H1 (cell line): ENCODE results near the gene EPHB6. TPM values are rescaled to one million over a fixed set of nuclear protein-coding genes. Genes with fewer than 3 reads are reported as not detected.
A peak's percentile ranks its signal among the peaks of the same experiment; 100 is the strongest.

ENCODE experiments used
- CTCF ChIA-PET: fragments of 300-600 bp; sonication (Branson Sonifier 250); formaldehyde crosslinking; loops from one replicate; lab custom pipeline; 2021; ENCODE audit not compliant: partially characterized antibody; lab: Charles Lee
- POLR2A ChIA-PET: fragments of 300-600 bp; sonication (Branson Sonifier 250); formaldehyde crosslinking; loops from one replicate; lab custom pipeline; 2021; ENCODE audit warnings: inconsistent platforms; ENCODE audit not compliant: partially characterized antibody; lab: Charles Lee
- DNase-seq, 2 experiments: peaks; one replicate each; pipeline versions ENCODE4 v3.0.0 to v3.0.0-alpha.2; 2010 to 2022; ENCODE audit warnings: low spot score in 2 of 2, low read depth in 1 of 2, mixed read lengths in 1 of 2
- FAIRE-seq: peaks from 2 replicates; lab custom pipeline; 2011; peaks lifted over from hg19 to GRCh38; lab: Jason Lieb, UNC
- H2AFZ ChIP-seq: 2 replicates; pipeline ENCODE4 v1.8.1; 2012; ENCODE audit warnings: low read length, inconsistent platforms
- H2AK5ac ChIP-seq: 2 replicates; pipeline ENCODE4 v1.6.1; 2013; ENCODE audit warnings: low read depth, low read length
- H2BK120ac ChIP-seq: replicated peaks from 2 replicates; pipeline ENCODE3; 2013; ENCODE audit warnings: low read depth, low read length, inconsistent platforms
- H2BK12ac ChIP-seq: 2 replicates; pipeline ENCODE4 v1.6.1; 2013; ENCODE audit warnings: low read depth, low read length
- H2BK15ac ChIP-seq: 2 replicates; pipeline ENCODE4 v1.6.1; 2013; ENCODE audit warnings: low read length
- H2BK20ac ChIP-seq: 2 replicates; pipeline ENCODE4 v1.6.1; 2013; ENCODE audit warnings: low read length
- H2BK5ac ChIP-seq: 2 replicates; pipeline ENCODE4 v1.6.1; 2013; ENCODE audit warnings: low read depth, low read length
- H3K14ac ChIP-seq: 2 replicates; pipeline ENCODE4 v1.6.1; 2013; ENCODE audit warnings: inconsistent platforms; ENCODE audit not compliant: insufficient read length
- H3K18ac ChIP-seq: 2 replicates; pipeline ENCODE4 v1.6.1; 2013; ENCODE audit warnings: low read length; ENCODE audit errors: extremely low read depth
- H3K23ac ChIP-seq: 2 replicates; pipeline ENCODE4 v1.6.1; 2013; ENCODE audit warnings: inconsistent platforms; ENCODE audit not compliant: insufficient read length
- H3K23me2 ChIP-seq: 2 replicates; pipeline ENCODE4 v1.6.1; 2013; ENCODE audit warnings: low read depth, low read length
- H3K27ac ChIP-seq: 2 replicates; pipeline ENCODE4 v1.6.1; 2011; ENCODE audit warnings: low read depth, low read length, inconsistent platforms
- H3K27me3 ChIP-seq, 4 experiments: replicated peaks in 1 of 4; 1 replicate in 1 of 4; 2 replicates in 3 of 4; pipeline versions ENCODE4 v1.6.1 to v1.8.1; 2011 to 2013; ENCODE audit warnings: low read length in 3 of 4, mild to moderate bottlenecking in 3 of 4, inconsistent platforms in 2 of 4, mixed read lengths in 2 of 4, moderate library complexity in 1 of 4; ENCODE audit not compliant: control insufficient read depth in 3 of 4, insufficient read depth in 3 of 4; ENCODE audit errors: extremely low read depth in 1 of 4
- H3K36me3 ChIP-seq, 4 experiments: 2 replicates each; pipeline versions ENCODE4 v1.6.1 to v1.8.1; 2011 to 2013; ENCODE audit warnings: mild to moderate bottlenecking in 4 of 4, low read length in 3 of 4, moderate library complexity in 2 of 4, control low read depth in 1 of 4, inconsistent platforms in 1 of 4; ENCODE audit not compliant: insufficient read depth in 4 of 4, control insufficient read depth in 2 of 4
- H3K4ac ChIP-seq: replicated peaks from 2 replicates; pipeline ENCODE3; 2013; ENCODE audit warnings: low read length, low read depth, mixed read lengths, inconsistent platforms; ENCODE audit not compliant: insufficient read length
- H3K4me1 ChIP-seq, 4 experiments: replicated peaks in 1 of 4; 1 replicate in 1 of 4; 2 replicates in 3 of 4; pipeline versions ENCODE4 v1.6.1 to v1.8.1; 2011 to 2013; ENCODE audit warnings: low read length in 3 of 4, inconsistent platforms in 2 of 4, mixed read lengths in 1 of 4; ENCODE audit not compliant: insufficient read depth in 4 of 4, control insufficient read depth in 3 of 4
- H3K4me2 ChIP-seq, 2 experiments: 2 replicates each; pipeline versions ENCODE4 v1.6.1 to v1.8.1; 2011 to 2013; ENCODE audit warnings: low read depth in 2 of 2, low read length in 2 of 2, control low read depth in 1 of 2, inconsistent platforms in 1 of 2, mild to moderate bottlenecking in 1 of 2; ENCODE audit not compliant: insufficient read depth in 1 of 2
- H3K4me3 ChIP-seq, 4 experiments: fragments of 200-600, 300-600 bp in 1 of 4; sonication (generic), shearing (Covaris generic), sonication (Bioruptor Twin) in 1 of 4; 2 replicates each; pipeline versions ENCODE4 v1.5.1 to v1.8.1; 2011 to 2016; ENCODE audit warnings: low read length in 4 of 4, low read depth in 3 of 4, control low read depth in 2 of 4, inconsistent platforms in 2 of 4, mild to moderate bottlenecking in 2 of 4, mixed read lengths in 1 of 4, moderate library complexity in 1 of 4; ENCODE audit not compliant: insufficient read depth in 2 of 4; ENCODE audit errors: extremely low read depth in 1 of 4
- H3K56ac ChIP-seq: replicated peaks from 2 replicates; pipeline ENCODE3; 2013; ENCODE audit warnings: low read depth, mild to moderate bottlenecking, mixed read lengths, low read length, inconsistent platforms; ENCODE audit not compliant: insufficient read length
- H3K79me1 ChIP-seq: 2 replicates; pipeline ENCODE4 v1.6.1; 2013; ENCODE audit warnings: low read depth, low read length, control low read depth
- H3K79me2 ChIP-seq, 2 experiments: 2 replicates each; pipeline versions ENCODE4 v1.6.1 to v1.8.1; 2012 to 2013; ENCODE audit warnings: low read length in 2 of 2, mild to moderate bottlenecking in 2 of 2, inconsistent platforms in 1 of 2; ENCODE audit not compliant: insufficient read depth in 2 of 2, control insufficient read depth in 1 of 2
- H3K9ac ChIP-seq, 4 experiments: replicated peaks in 1 of 4; 1 replicate in 1 of 4; 2 replicates in 3 of 4; pipeline versions ENCODE4 v1.6.1 to v1.8.1; 2011 to 2013; ENCODE audit warnings: low read depth in 3 of 4, low read length in 3 of 4, control low read depth in 2 of 4, mild to moderate bottlenecking in 2 of 4, moderate library complexity in 2 of 4, inconsistent platforms in 1 of 4; ENCODE audit errors: extremely low read depth in 1 of 4
- H3K9me3 ChIP-seq, 2 experiments: 2 replicates each; pipeline versions ENCODE4 v1.6.1 to v1.8.1; 2012 to 2013; ENCODE audit warnings: mild to moderate bottlenecking in 2 of 2, moderate library complexity in 2 of 2, control low read depth in 1 of 2, inconsistent platforms in 1 of 2, low read depth in 1 of 2, low read length in 1 of 2, mixed read lengths in 1 of 2; ENCODE audit not compliant: insufficient read depth in 2 of 2
- H4K20me1 ChIP-seq, 2 experiments: replicated peaks in 1 of 2; 2 replicates each; pipeline versions ENCODE3 to v1.8.1; 2011 to 2013; ENCODE audit warnings: inconsistent platforms in 2 of 2, low read length in 2 of 2, mild to moderate bottlenecking in 1 of 2; ENCODE audit not compliant: insufficient read depth in 2 of 2, control insufficient read depth in 1 of 2
- H4K5ac ChIP-seq: 2 replicates; pipeline ENCODE4 v1.6.1; 2013; ENCODE audit warnings: low read length, low read depth, mixed read lengths, inconsistent platforms; ENCODE audit not compliant: insufficient read length
- H4K8ac ChIP-seq: 2 replicates; pipeline ENCODE4 v1.8.0; 2013; ENCODE audit warnings: mild to moderate bottlenecking, moderate library complexity, low read length, inconsistent platforms; ENCODE audit not compliant: insufficient read depth; ENCODE audit errors: extremely low read depth
- H4K91ac ChIP-seq: replicated peaks from 2 replicates; pipeline ENCODE3; 2013; ENCODE audit warnings: low read length, mixed read lengths, inconsistent platforms; ENCODE audit not compliant: insufficient read length
- EP300 ChIP-seq, 2 experiments: IDR thresholded peaks; 1 replicate in 1 of 2; 2 replicates in 1 of 2; pipeline ENCODE4 v1.6.1; 2011 to 2012; ENCODE audit warnings: low read depth in 2 of 2, low read length in 2 of 2, mild to moderate bottlenecking in 2 of 2, borderline replicate concordance in 1 of 2, inconsistent platforms in 1 of 2, moderate library complexity in 1 of 2
- HDAC6 ChIP-seq: IDR thresholded peaks from one replicate; pipeline ENCODE4 v1.7.1; 2012; ENCODE audit warnings: low read depth, mild to moderate bottlenecking, inconsistent platforms, low read length, moderate library complexity
- POLR2A ChIP-seq, 2 experiments: IDR thresholded peaks; 1 replicate in 1 of 2; 2 replicates in 1 of 2; pipeline ENCODE4 v1.6.1; 2011; ENCODE audit warnings: low read depth in 2 of 2, low read length in 2 of 2, mild to moderate bottlenecking in 2 of 2; ENCODE audit errors: control extremely low read depth in 1 of 2
- POLR2AphosphoS5 ChIP-seq: IDR thresholded peaks from 2 replicates; pipeline ENCODE4 v1.6.1; 2011; ENCODE audit warnings: low read depth, low read length
- RNF2 ChIP-seq: fragments of 200-900, 300-1000 bp; sonication (generic); IDR thresholded peaks from 2 replicates; pipeline ENCODE4 v1.7.1; 2016; ENCODE audit warnings: borderline replicate concordance, low read depth, mild to moderate bottlenecking, antibody characterized with exemption, low read length; ENCODE audit not compliant: poor library complexity, severe bottlenecking; ENCODE audit errors: missing control alignments
- SAP30 ChIP-seq: fragments of 300-600 bp; sonication (generic); IDR thresholded peaks from 2 replicates; pipeline ENCODE4 v1.7.1; 2012; ENCODE audit warnings: low read length, moderate library complexity, mild to moderate bottlenecking, inconsistent platforms; ENCODE audit not compliant: insufficient read depth, insufficient replicate concordance
- SIN3A ChIP-seq, 2 experiments: IDR thresholded peaks in 1 of 2; conservative IDR thresholded peaks in 1 of 2; 2 replicates each; pipeline ENCODE4 v1.6.1; 2011 to 2012; ENCODE audit warnings: low read length in 2 of 2, improper control_type of control experiment in 1 of 2, low read depth in 1 of 2, mild to moderate bottlenecking in 1 of 2
- SUZ12 ChIP-seq: fragments of 200-600 bp; sonication (generic); IDR thresholded peaks from 2 replicates; pipeline ENCODE4 v1.6.1; 2012; ENCODE audit warnings: mild to moderate bottlenecking, inconsistent platforms, low read length, moderate library complexity, mixed read lengths
- TAF7 ChIP-seq: optimal IDR thresholded peaks from 2 replicates; pipeline ENCODE3; 2011; ENCODE audit warnings: low read depth, mild to moderate bottlenecking, inconsistent platforms, low read length, moderate library complexity, borderline replicate concordance
- TEAD4 ChIP-seq: IDR thresholded peaks from 2 replicates; pipeline ENCODE4 v1.6.1; 2012; ENCODE audit warnings: low read depth, low read length, inconsistent platforms, mixed read lengths
- USF2 ChIP-seq: IDR thresholded peaks from 2 replicates; pipeline ENCODE4 v1.6.1; 2011; ENCODE audit warnings: low read length, improper control_type of control experiment
- WGBS, 2 experiments: shearing (Covaris generic) in 1 of 2; methylation state at CpG; one replicate each; pipeline versions ENCODE4 v1.1.6 to v1.1.7; 2013 to 2015; ENCODE audit warnings: low lambda C conversion rate in 2 of 2, mixed read lengths in 2 of 2, inconsistent platforms in 1 of 2, low coverage in 1 of 2, missing lambda C conversion rate in 1 of 2; ENCODE audit not compliant: insufficient replicate concordance in 2 of 2, insufficient coverage in 1 of 2, insufficient read length in 1 of 2; ENCODE audit errors: extremely low coverage in 1 of 2, missing lambda C conversion rate in 1 of 2; 5-methylcytosine and 5-hydroxymethylcytosine counted together
- polyA plus RNA-seq, 7 experiments: library from polyadenylated mRNA; depleted of rRNA in 3 of 7; stranded (reverse) in 5 of 7; unstranded in 2 of 7; fragments of >200 nt in 5 of 7; fragments of 200-250 nt in 2 of 7; gene quantifications; 1 replicate in 5 of 7; 2 replicates in 1 of 7; 4 replicates in 1 of 7; pipeline versions ENCODE4 v1.2.1 to v1.2.3, GENCODE V29; 2011 to 2013; ENCODE audit warnings: missing spikeins in 2 of 7, mixed read lengths in 2 of 7
- total RNA-seq: library from RNA; stranded (reverse); fragmentation: NEBNext Ultra II Directional; extraction: Animal tissue kit (Norgen Biotek cat#: 25700); gene quantifications from 2 replicates; pipeline ENCODE4 v1.2.1, GENCODE V29; 2021

EPHB6 gene
- total and polyA plus RNA-seq, 2 of the 8 experiments (the other 6 are each of a cell fraction or from before 2014, with no cell fraction given) = 19.7 TPM

- peak overlapping the region; percentile 74 for H4K91ac ChIP-seq
- H2BK12ac ChIP-seq = no peak overlapping the region
- DNase-seq (no peak), FAIRE-seq (no peak)
- H3K27ac ChIP-seq = no peak overlapping the region
- H3K56ac ChIP-seq = peak overlapping the region; percentile 53
- no peaks in the 10 kb centered on the region for H3K9me3 ChIP-seq
- no peaks in the 10 kb centered on the region for H3K79me1 ChIP-seq
- no peak overlapping the region for H3K23ac ChIP-seq
- H2BK120ac ChIP-seq = no peak overlapping the region
- no peak overlapping the region for H2AFZ ChIP-seq
- CTCF ChIA-PET = interaction anchor here (1.1 to 8.2 kb wide), 3 partner anchors 10 to 324 kb away, joined by 4 to 69 read pairs (median 26); no protein-coding TSS in a partner anchor
- no peak overlapping the region for H3K14ac ChIP-seq
- peaks cover 10% of the 10 kb centered on the region; the same call in 1 of the 2 replicates for H3K23me2 ChIP-seq
- no peaks in the 10 kb centered on the region for H3K36me3 ChIP-seq
- no peak overlapping the region for H3K4me3 ChIP-seq
- 93% methylated on average over 12 of the region's 12 CpGs; no CpG with 5 or more reads in 1 of the 2 experiments for WGBS, 2 experiments
- peaks cover 0 to 2% (median 0%) of the 10 kb centered on the region in 4 experiments; a peak in 1 of 7 replicates for H3K4me1 ChIP-seq
- H2BK20ac ChIP-seq = 0 out of 2 replicates have a peak overlapping the region, but pooled peaks have one; percentile 29
- POLR2A ChIA-PET = no interaction called here
- no peak overlapping the region for H3K4me2 ChIP-seq
- no peaks in the 10 kb centered on the region for H3K79me2 ChIP-seq
- H2AK5ac ChIP-seq = 0 out of 2 replicates have a peak overlapping the region, but pooled peaks have one; percentile 54
- H4K5ac ChIP-seq = no peak overlapping the region
- H3K27me3 ChIP-seq = no peaks in the 10 kb centered on the region
- peak overlapping the region; percentile 85 for H3K4ac ChIP-seq
- no peak overlapping the region for H2BK5ac ChIP-seq
- no peak overlapping the region for H3K9ac ChIP-seq
- no peak overlapping the region for H3K18ac ChIP-seq
- peaks cover 0 to 7% of the 10 kb centered on the region in 2 experiments for H4K20me1 ChIP-seq
- H4K8ac ChIP-seq = no peak overlapping the region; the same call in 1 of the 2 replicates
- no peak overlapping the region for H2BK15ac ChIP-seq
- no peak for TF ChIP-seq SIN3A (conservative IDR thresholded peaks at IDR 0.05 in 1 of 2, IDR thresholded peaks at IDR 0.05 in 1 of 2; ENCODE audit: low read depth in 1 of 2, low read length in 2 of 2)
- no peak for TF ChIP-seq USF2
- TF ChIP-seq TEAD4 = no peak
- no peak for TF ChIP-seq TAF7
- TF ChIP-seq EP300 (IDR thresholded peaks at IDR 0.05; ENCODE audit: borderline replicate concordance in 1 of 2, low read depth in 2 of 2, low read length in 2 of 2) = no peak
- no peak for TF ChIP-seq SAP30
- TF ChIP-seq RNF2 = no peak
- TF ChIP-seq HDAC6 = no peak
- TF ChIP-seq POLR2A (IDR thresholded peaks at IDR 0.05; ENCODE audit: control extremely low read depth in 1 of 2, low read depth in 2 of 2, low read length in 2 of 2) = no peak
- no peak for TF ChIP-seq POLR2AphosphoS5
- no peak for TF ChIP-seq SUZ12
Observed at GRCh38 chr7:142890874-142891485, 36.1 kb downstream of the EPHB6 start.
